Measurements from ENCODE around the gene SLC25A22.

GRCh38 chr11:816433-816779 lies 18.3 kb upstream of the SLC25A22 start:
- TF ChIP-seq JUND (IDR thresholded peaks at IDR 0.05; ENCODE audit: low read depth, low read length) (no peak), CTCF (IDR thresholded peaks at IDR 0.05 in 2 of 3, conservative IDR thresholded peaks at IDR 0.05 in 1 of 3; ENCODE audit: control insufficient read depth in 2 of 3, extremely low read depth in 1 of 3, insufficient read depth in 1 of 3, low read depth in 3 of 3, low read length in 3 of 3) (no peak), MAX (IDR thresholded peaks at IDR 0.05; ENCODE audit: low read depth, low read length) (no peak), SUPT20H (IDR thresholded peaks at IDR 0.05; ENCODE audit: borderline replicate concordance, control insufficient read depth, low read depth, low read length) (no peak)
